Endothelial cell of umbilical vein (primary cell): ENCODE results near the gene MVB12B. TPM values are rescaled to one million over a fixed set of nuclear protein-coding genes. Genes with fewer than 3 reads are reported as not detected.
"Not testable (repeated sequence)": the region's sequence is repeated elsewhere in the genome, so short reads cannot be mapped to it uniquely, and the experiment has no call there.

Source experiments
- BruUV-seq: library from RNA; stranded (reverse); fragments of 400-500 nt; replicated peaks from 2 replicates; lab custom pipeline; 2021; lab: Mats Ljungman, UMichigan
- CTCF ChIA-PET: fragments of 300-600, 350-600 bp; sonication (Branson Sonifier 250); formaldehyde crosslinking; loops from one replicate; lab custom pipeline; 2021; ENCODE audit warnings: antibody characterized with exemption, inconsistent platforms; lab: Charles Lee
- POLR2A ChIA-PET: fragments of 300-600, 350-600 bp; sonication (Branson Sonifier 250); formaldehyde crosslinking; loops from one replicate; lab custom pipeline; 2021; ENCODE audit warnings: antibody characterized with exemption, inconsistent platforms; lab: Charles Lee
- DNase-seq: peaks from one replicate; pipeline ENCODE4 v3.0.0-alpha.2; 2011; ENCODE audit warnings: low read depth, low spot score
- FAIRE-seq: peaks from 2 replicates; lab custom pipeline; 2011; peaks lifted over from hg19 to GRCh38; lab: Jason Lieb, UNC
- H2AFZ ChIP-seq: 2 replicates; pipeline ENCODE4 v1.6.0; 2012; ENCODE audit warnings: low read depth, low read length, control low read depth, inconsistent platforms
- H3K27ac ChIP-seq: 2 replicates; pipeline ENCODE4 v1.5.1; 2011; ENCODE audit warnings: low read depth, mild to moderate bottlenecking, control low read depth, low read length, moderate library complexity; ENCODE audit not compliant: insufficient read depth
- H3K27me3 ChIP-seq, 2 experiments: 2 replicates each; pipeline versions ENCODE4 v1.6.0 to v1.6.1; 2011; ENCODE audit warnings: low read length in 2 of 2, mixed read lengths in 1 of 2; ENCODE audit not compliant: control insufficient read depth in 2 of 2, insufficient read depth in 2 of 2
- H3K36me3 ChIP-seq, 2 experiments: 2 replicates in 1 of 2; 3 replicates in 1 of 2; pipeline ENCODE4 v1.5.1; 2011; ENCODE audit warnings: low read length in 2 of 2, mild to moderate bottlenecking in 1 of 2, moderate library complexity in 1 of 2; ENCODE audit not compliant: control insufficient read depth in 2 of 2, insufficient read depth in 2 of 2; ENCODE audit errors: extremely low read depth in 1 of 2
- H3K4me1 ChIP-seq: 3 replicates; pipeline ENCODE4 v1.5.1; 2011; ENCODE audit warnings: mild to moderate bottlenecking, low read length; ENCODE audit not compliant: control insufficient read depth, insufficient read depth; ENCODE audit errors: extremely low read depth
- H3K4me2 ChIP-seq: 2 replicates; pipeline ENCODE4 v1.6.1; 2011; ENCODE audit warnings: low read length, control low read depth, mixed read lengths; ENCODE audit not compliant: insufficient read depth
- H3K4me3 ChIP-seq, 3 experiments: fragments of 200-600 bp in 1 of 3; sonication (generic), shearing (Covaris generic) in 1 of 3; replicated peaks in 1 of 3; 2 replicates each; pipeline ENCODE4 v1.5.1; 2011 to 2016; ENCODE audit warnings: control low read depth in 3 of 3, low read length in 3 of 3, mild to moderate bottlenecking in 2 of 3, inconsistent platforms in 1 of 3, low read depth in 1 of 3, moderate library complexity in 1 of 3; ENCODE audit not compliant: insufficient read depth in 1 of 3
- H3K79me2 ChIP-seq: 2 replicates; pipeline ENCODE4 v1.6.0; 2012; ENCODE audit warnings: low read length, inconsistent platforms; ENCODE audit not compliant: control insufficient read depth, insufficient read depth
- H3K9ac ChIP-seq: replicated peaks from 2 replicates; pipeline ENCODE3; 2011; ENCODE audit warnings: low read length, control low read depth; ENCODE audit not compliant: insufficient read depth; ENCODE audit errors: extremely low read depth
- H3K9me1 ChIP-seq: replicated peaks from 3 replicates; pipeline ENCODE4 v1.6.0; 2011; ENCODE audit warnings: mild to moderate bottlenecking, low read length; ENCODE audit not compliant: control insufficient read depth, insufficient read depth; ENCODE audit errors: extremely low read depth
- H3K9me3 ChIP-seq: replicated peaks from 2 replicates; pipeline ENCODE4 v1.5.1; 2012; ENCODE audit warnings: low read length, inconsistent platforms; ENCODE audit not compliant: control insufficient read depth, insufficient read depth
- H4K20me1 ChIP-seq: replicated peaks from 2 replicates; pipeline ENCODE3; 2011; ENCODE audit warnings: mild to moderate bottlenecking, low read length; ENCODE audit not compliant: control insufficient read depth, insufficient read depth; ENCODE audit errors: extremely low read depth
- FOS ChIP-seq: IDR thresholded peaks from 2 replicates; pipeline ENCODE4 v1.6.1; 2011; ENCODE audit warnings: mild to moderate bottlenecking, low read length, moderate library complexity, borderline replicate concordance; ENCODE audit not compliant: insufficient read depth
- GATA2 ChIP-seq: IDR thresholded peaks from 2 replicates; pipeline ENCODE4 v1.7.0; 2011; ENCODE audit warnings: low read depth, mild to moderate bottlenecking, moderate library complexity, mixed read lengths, low read length; ENCODE audit not compliant: insufficient read length, insufficient read depth
- JUN ChIP-seq: IDR thresholded peaks from 2 replicates; pipeline ENCODE4 v1.6.1; 2011; ENCODE audit warnings: borderline replicate concordance, low read depth; ENCODE audit not compliant: insufficient read length, insufficient read depth
- MAX ChIP-seq: IDR thresholded peaks from 2 replicates; pipeline ENCODE4 v1.6.1; 2011; ENCODE audit not compliant: insufficient read depth, insufficient read length
- POLR2A ChIP-seq: IDR thresholded peaks from 2 replicates; pipeline ENCODE4 v1.6.1; 2012; ENCODE audit warnings: low read depth, mild to moderate bottlenecking, control low read depth, low read length
- dilution Hi-C: fragments of 300-500 bp; cut with MboI; formaldehyde crosslinking; loops from one replicate; pipeline ENCODE4 v1.15.0; 2019; ENCODE audit warnings: low sequenced_read_pairs; ENCODE audit not compliant: extremely low pct_ligation_motif_present
- intact Hi-C: fragments of 100-400 bp; cut with micrococcal nuclease; formaldehyde crosslinking; loops from one replicate; pipeline ENCODE4 v1.10.0; 2022
- polyA plus RNA-seq, 4 experiments: library from polyadenylated mRNA; depleted of rRNA in 3 of 4; stranded (reverse) in 3 of 4; unstranded in 1 of 4; fragments of >200 nt; gene quantifications; 2 replicates each; pipeline versions ENCODE4 v1.2.1 to v1.2.3, GENCODE V29; 2011 to 2012; ENCODE audit warnings: missing spikeins in 1 of 4
- total RNA-seq: library from RNA; stranded (reverse); gene quantifications from 2 replicates; pipeline ENCODE4 v1.2.3, GENCODE V29; 2021

Gene MVB12B
- total and polyA plus RNA-seq, 2 donors (not counting 3 experiments of a cell fraction or from before 2014, with no cell fraction given) = 6.6 to 17.3 TPM

- TF ChIP-seq FOS (peak; percentile 85), POLR2A (no peak), JUN (peak; percentile 68)
- no TSS peak for BruUV-seq
- ChIA-PET POLR2A (no interaction called here), CTCF (interaction anchor here (1.7 to 2.1 kb wide), 2 partner anchors 16 to 76 kb away, joined by 6 to 7 read pairs; no protein-coding TSS in a partner anchor)
- intact Hi-C loops = no loop called here
- no peaks in the 10 kb centered on the region for H3K27me3 ChIP-seq
- H3K4me1 ChIP-seq = peaks cover 6% of the 10 kb centered on the region
- no peak overlapping the region for H2AFZ ChIP-seq
- peak; percentile 60 for DNase-seq
- H3K9ac ChIP-seq = peak overlapping the region; percentile 54
- no peaks in the 10 kb centered on the region for H4K20me1 ChIP-seq
- dilution Hi-C loops = no loop called here
- H3K27ac ChIP-seq = peak overlapping the region; percentile 74
- H3K9me3 ChIP-seq = no peaks in the 10 kb centered on the region
- no peak overlapping the region for H3K4me3 ChIP-seq
- no peak for FAIRE-seq
- no peaks in the 10 kb centered on the region for H3K79me2 ChIP-seq
- H3K4me2 ChIP-seq = no peak overlapping the region
- H3K9me1 ChIP-seq = no peaks in the 10 kb centered on the region
- H3K36me3 ChIP-seq = no peaks in the 10 kb centered on the region
Measured at GRCh38 chr9:126474786-126475485, 148.3 kb downstream of the MVB12B start.

GRCh38 chr9:126475933-126476555, 149.4 kb downstream of the MVB12B start:
- ChIA-PET POLR2A (no interaction called here), CTCF (no interaction called here)
- dilution Hi-C loops = no loop called here
- Histone ChIP-seq H4K20me1 (no peaks in the 10 kb centered on the region), H3K4me3 (no peak overlapping the region), H3K9me3 (no peaks in the 10 kb centered on the region), H3K9me1 (no peaks in the 10 kb centered on the region), H3K27ac (no peak overlapping the region), H3K4me2 (no peak overlapping the region), H2AFZ (no peak overlapping the region), H3K27me3 (no peaks in the 10 kb centered on the region), H3K36me3 (no peaks in the 10 kb centered on the region), H3K4me1 (peaks cover 6% of the 10 kb centered on the region), H3K79me2 (no peaks in the 10 kb centered on the region), H3K9ac (no peak overlapping the region)
- DNase-seq (no peak), FAIRE-seq (no peak)
- no TSS peak for BruUV-seq
- intact Hi-C loops = no loop called here
- TF ChIP-seq GATA2 (no peak), MAX (no peak)

GRCh38 chr9:126477432-126477831, 150.8 kb downstream of the MVB12B start:
- dilution Hi-C loops, DNase-seq: not testable (repeated sequence)

More at GRCh38 chr9:126477432-126477831, 150.8 kb downstream of the MVB12B start:
- H3K4me2 ChIP-seq, intact Hi-C loops, FAIRE-seq, H2AFZ ChIP-seq, H3K9ac ChIP-seq, H3K27me3 ChIP-seq, H3K36me3 ChIP-seq, POLR2A ChIA-PET, H3K4me1 ChIP-seq, H3K4me3 ChIP-seq, H3K79me2 ChIP-seq, H3K9me1 ChIP-seq, BruUV-seq, H3K9me3 ChIP-seq, H4K20me1 ChIP-seq, CTCF ChIA-PET, H3K27ac ChIP-seq: not testable (repeated sequence)
